Esophagus muscularis mucosa (tissue), 4 donors: ENCODE data around the gene SKIC8. TPM values are rescaled to one million over a fixed set of nuclear protein-coding genes. Genes with fewer than 3 reads are reported as not detected.

Experiments used
- DNase-seq: peaks from one replicate; pipeline ENCODE4 v3.0.0-alpha.2; 2017; ENCODE audit errors: extremely low spot score
- H3K27ac ChIP-seq, 4 donors: fragments of 200-600 bp; sonication (generic); replicated peaks in 1 of 4; 1 replicate in 3 of 4; 2 replicates in 1 of 4; pipeline ENCODE4 v1.5.1; 2016 to 2019; ENCODE audit warnings: mild to moderate bottlenecking in 1 of 4
- H3K27me3 ChIP-seq, 4 donors: fragments of 200-600 bp; sonication (generic); one replicate each; pipeline versions ENCODE4 v1.5.1 to v1.6.0; 2016 to 2019
- H3K36me3 ChIP-seq, 4 donors: fragments of 200-600 bp; sonication (generic); one replicate each; pipeline ENCODE4 v1.5.1; 2016 to 2019
- H3K4me1 ChIP-seq, 4 donors: fragments of 200-600 bp; sonication (generic); one replicate each; pipeline ENCODE4 v1.5.1; 2016 to 2019
- H3K4me3 ChIP-seq, 4 donors: fragments of 200-600 bp; sonication (generic); 1 replicate in 2 of 4; 2 replicates in 2 of 4; pipeline ENCODE4 v1.5.1; 2016 to 2019; ENCODE audit warnings: mild to moderate bottlenecking in 4 of 4, moderate library complexity in 1 of 4
- H3K9me3 ChIP-seq, 4 donors: fragments of 200-600 bp; sonication (generic); 1 replicate in 3 of 4; 2 replicates in 1 of 4; pipeline ENCODE4 v1.5.1; 2016 to 2019
- EP300 ChIP-seq: sonication (generic); formaldehyde crosslinking; IDR thresholded peaks from one replicate; pipeline ENCODE4 v1.6.1; 2017; ENCODE audit warnings: antibody characterized with exemption
- POLR2A ChIP-seq: fragments of 450-650 bp; IDR thresholded peaks from one replicate; pipeline ENCODE4 v1.6.1; 2017; ENCODE audit warnings: antibody characterized with exemption, moderate library complexity, mild to moderate bottlenecking, low read depth
- POLR2AphosphoS5 ChIP-seq, 2 donors: sonication (generic); formaldehyde crosslinking; IDR thresholded peaks; one replicate each; pipeline ENCODE4 v1.6.1; 2017; ENCODE audit warnings: antibody characterized with exemption in 2 of 2
- WGBS: methylation state at CpG from one replicate; pipeline ENCODE4 v1.1.5; 2018; 5-methylcytosine and 5-hydroxymethylcytosine counted together
- intact Hi-C: fragments of 100-400 bp; cut with DNase I; formaldehyde crosslinking; loops from one replicate; pipeline ENCODE4 v1.15.1; 2023
- total RNA-seq, 4 donors: library from RNA; depleted of rRNA; stranded (reverse); fragments of >200 nt; gene quantifications; one replicate each; pipeline versions ENCODE4 v1.1.0 to v1.2.1, GENCODE V29; 2016
- TF ChIP-seq, protein P1 (sequence below), 3 experiments: fragments of 200-600 bp in 2 of 3; fragments of 450-650 bp in 1 of 3; sonication (generic) in 2 of 3; IDR thresholded peaks; one replicate each; pipeline ENCODE4 v1.5.1; 2017 to 2019; ENCODE audit warnings: antibody characterized with exemption in 3 of 3, mild to moderate bottlenecking in 2 of 3, moderate library complexity in 1 of 3

The SKIC8 gene
- total RNA-seq, 4 donors from 2014 or later = 34.7 to 52.7 (median 42.7) TPM

- no peaks in the 10 kb centered on the region for H3K9me3 ChIP-seq
- DNase-seq = no peak
- WGBS = 90% methylated on average over 5 of the region's 5 CpGs
- H3K4me1 ChIP-seq = no peaks in the 10 kb centered on the region
- TF ChIP-seq POLR2AphosphoS5 (IDR thresholded peaks at IDR 0.05) (no peak), EP300 (no peak), POLR2A (no peak)
- TF ChIP-seq, protein P1, sequence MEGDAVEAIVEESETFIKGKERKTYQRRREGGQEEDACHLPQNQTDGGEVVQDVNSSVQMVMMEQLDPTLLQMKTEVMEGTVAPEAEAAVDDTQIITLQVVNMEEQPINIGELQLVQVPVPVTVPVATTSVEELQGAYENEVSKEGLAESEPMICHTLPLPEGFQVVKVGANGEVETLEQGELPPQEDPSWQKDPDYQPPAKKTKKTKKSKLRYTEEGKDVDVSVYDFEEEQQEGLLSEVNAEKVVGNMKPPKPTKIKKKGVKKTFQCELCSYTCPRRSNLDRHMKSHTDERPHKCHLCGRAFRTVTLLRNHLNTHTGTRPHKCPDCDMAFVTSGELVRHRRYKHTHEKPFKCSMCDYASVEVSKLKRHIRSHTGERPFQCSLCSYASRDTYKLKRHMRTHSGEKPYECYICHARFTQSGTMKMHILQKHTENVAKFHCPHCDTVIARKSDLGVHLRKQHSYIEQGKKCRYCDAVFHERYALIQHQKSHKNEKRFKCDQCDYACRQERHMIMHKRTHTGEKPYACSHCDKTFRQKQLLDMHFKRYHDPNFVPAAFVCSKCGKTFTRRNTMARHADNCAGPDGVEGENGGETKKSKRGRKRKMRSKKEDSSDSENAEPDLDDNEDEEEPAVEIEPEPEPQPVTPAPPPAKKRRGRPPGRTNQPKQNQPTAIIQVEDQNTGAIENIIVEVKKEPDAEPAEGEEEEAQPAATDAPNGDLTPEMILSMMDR (IDR thresholded peaks at IDR 0.05) = no peak
- no peak overlapping the region for H3K27ac ChIP-seq
- H3K27me3 ChIP-seq = no peaks in the 10 kb centered on the region
- intact Hi-C loops = no loop called here
- no peaks in the 10 kb centered on the region for H3K36me3 ChIP-seq
- no peak overlapping the region for H3K4me3 ChIP-seq
Observed at GRCh38 chr15:78324144-78324543, 24.7 kb upstream of the SKIC8 start.

- WGBS = 83% methylated on average over 3 of the region's 7 CpGs
- no peaks in the 10 kb centered on the region for H3K27me3 ChIP-seq
Observed at GRCh38 chr15:78323693-78324092, 24.3 kb upstream of the SKIC8 start.

GRCh38 chr15:78322724-78323521, 23.5 kb upstream of the SKIC8 start:
- Histone ChIP-seq H3K27ac (no peak overlapping the region), H3K36me3 (no peaks in the 10 kb centered on the region), H3K4me3 (no peak overlapping the region), H3K9me3 (no peaks in the 10 kb centered on the region), H3K27me3 (no peaks in the 10 kb centered on the region), H3K4me1 (no peaks in the 10 kb centered on the region)
- no peak for DNase-seq
- intact Hi-C loops = no loop called here
- TF ChIP-seq EP300 (no peak), POLR2A (no peak), POLR2AphosphoS5 (IDR thresholded peaks at IDR 0.05) (no peak)
- TF ChIP-seq, protein P1 (IDR thresholded peaks at IDR 0.05) = no peak
- WGBS = 78% methylated on average over 14 of the region's 19 CpGs

More at GRCh38 chr15:78323693-78324092, 24.3 kb upstream of the SKIC8 start:
- Histone ChIP-seq H3K4me3 (no peak overlapping the region), H3K36me3 (no peaks in the 10 kb centered on the region), H3K9me3 (no peaks in the 10 kb centered on the region), H3K27ac (no peak overlapping the region), H3K4me1 (no peaks in the 10 kb centered on the region)
- intact Hi-C loops = no loop called here
- no peak for DNase-seq
- TF ChIP-seq EP300 (no peak), POLR2AphosphoS5 (IDR thresholded peaks at IDR 0.05) (no peak), POLR2A (no peak)
- TF ChIP-seq, protein P1 (IDR thresholded peaks at IDR 0.05) = no peak

GRCh38 chr15:78322243-78322642, 22.8 kb upstream of the SKIC8 start:
- intact Hi-C loops = no loop called here
- Histone ChIP-seq H3K4me1 (no peaks in the 10 kb centered on the region), H3K27ac (no peak overlapping the region), H3K27me3 (no peaks in the 10 kb centered on the region), H3K4me3 (no peak overlapping the region), H3K36me3 (no peaks in the 10 kb centered on the region), H3K9me3 (no peaks in the 10 kb centered on the region)
- TF ChIP-seq, protein P1 (IDR thresholded peaks at IDR 0.05) = no peak
- no peak for TF ChIP-seq POLR2A
- no peak for TF ChIP-seq EP300
- no peak for TF ChIP-seq POLR2AphosphoS5 (IDR thresholded peaks at IDR 0.05)
- 39% methylated on average over 3 of the region's 15 CpGs for WGBS
- DNase-seq = no peak

DNA sequence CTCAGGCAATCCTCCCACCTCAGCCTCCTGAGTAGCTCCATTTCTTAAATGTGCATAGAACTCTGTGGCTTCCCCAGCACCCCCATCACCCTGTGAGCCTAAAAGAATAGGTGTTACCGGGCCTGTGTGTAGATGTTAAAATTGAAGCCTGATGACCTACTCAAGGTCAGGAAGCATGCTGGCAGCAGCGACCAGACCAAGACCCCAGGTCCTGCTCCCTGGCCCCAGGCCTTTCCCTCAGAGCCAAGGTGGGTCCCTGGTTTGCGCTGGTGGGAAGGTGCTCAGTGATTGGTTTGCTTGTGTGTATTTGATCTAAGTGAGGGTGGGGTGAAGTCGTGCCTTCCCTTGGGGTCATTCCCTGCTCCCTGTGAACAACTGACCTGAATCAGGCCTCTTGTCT, 22.4 kb upstream of the SKIC8 start:
- Histone ChIP-seq H3K9me3 (no peaks in the 10 kb centered on the region), H3K27ac (no peak overlapping the region), H3K36me3 (no peaks in the 10 kb centered on the region), H3K4me3 (no peak overlapping the region), H3K4me1 (no peaks in the 10 kb centered on the region), H3K27me3 (no peaks in the 10 kb centered on the region)
- intact Hi-C loops = no loop called here
- no peak for DNase-seq
- WGBS = 84% methylated on average over 3 of the region's 4 CpGs
- TF ChIP-seq POLR2A (no peak), POLR2AphosphoS5 (IDR thresholded peaks at IDR 0.05) (no peak), EP300 (no peak)
- TF ChIP-seq, protein P1 (IDR thresholded peaks at IDR 0.05) = no peak
